ENCODE measurements around the gene RNPEPL1. TPM values are rescaled to one million over a fixed set of nuclear protein-coding genes. Genes with fewer than 3 reads are reported as not detected.
A peak's percentile ranks its signal among the peaks of the same experiment; 100 is the strongest.

The RNPEPL1 gene
- total and polyA plus RNA-seq, 5 donors from 2014 or later, result 28.5 to 167 (median 70.8) TPM

DNA sequence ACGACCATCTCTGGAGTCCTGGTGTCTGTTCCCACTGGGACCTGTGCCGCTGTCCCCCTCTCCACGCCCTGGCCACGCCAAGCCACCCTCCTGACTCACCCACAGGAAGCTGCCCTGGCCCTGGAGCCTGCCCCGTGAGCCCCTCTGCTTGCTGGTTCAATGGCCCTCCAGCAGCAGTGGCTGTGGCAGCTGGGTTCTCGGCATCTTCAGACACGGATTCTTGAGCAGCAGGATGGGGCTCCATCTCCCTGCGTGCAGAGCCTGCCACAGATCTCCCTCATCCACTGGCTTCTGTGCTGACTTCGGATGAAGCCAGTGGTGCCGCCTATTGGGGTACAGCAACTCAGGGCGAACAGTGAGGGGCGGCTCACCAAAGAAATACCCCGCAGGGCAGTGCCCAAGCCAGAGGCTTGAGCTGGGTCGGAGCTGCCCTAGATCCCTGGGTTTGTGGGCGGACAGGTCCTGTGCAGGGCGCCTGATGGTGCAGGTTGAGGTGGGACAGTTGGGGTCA lies 32.2 kb downstream of the RNPEPL1 start:
- Mint-ChIP-seq H3K36me3 (peaks cover 9% of the 10 kb centered on the region), H3K9me3 (no peaks in the 10 kb centered on the region), H3K27ac (no peak overlapping the region), H3K27me3 (no peaks in the 10 kb centered on the region), H3K4me3 (no peak overlapping the region), H3K4me1 (no peaks in the 10 kb centered on the region)
- no peaks in the 10 kb centered on the region for H3K9me3 ChIP-seq (ENCODE audit: control insufficient read depth in 2 of 2, low read length in 2 of 2)
- H3K4me1 ChIP-seq (ENCODE audit: control insufficient read depth, insufficient read depth, low read length, poor library complexity, severe bottlenecking), result no peaks in the 10 kb centered on the region
- H3K36me3 ChIP-seq (ENCODE audit: control insufficient read depth, insufficient read depth, low read length), result peaks cover 23% of the 10 kb centered on the region
- ATAC-seq (ENCODE audit: low read depth in 2 of 2) (no peak), DNase-seq (no peak)
- no peak overlapping the region for H3K4me3 ChIP-seq (ENCODE audit: low read depth, low read length)
- no peaks in the 10 kb centered on the region for H3K27me3 ChIP-seq (ENCODE audit: control insufficient read depth, insufficient read depth, low read length)
- no peak overlapping the region for H3K27ac ChIP-seq (ENCODE audit: insufficient read depth, low read length, poor library complexity, severe bottlenecking)

DNA sequence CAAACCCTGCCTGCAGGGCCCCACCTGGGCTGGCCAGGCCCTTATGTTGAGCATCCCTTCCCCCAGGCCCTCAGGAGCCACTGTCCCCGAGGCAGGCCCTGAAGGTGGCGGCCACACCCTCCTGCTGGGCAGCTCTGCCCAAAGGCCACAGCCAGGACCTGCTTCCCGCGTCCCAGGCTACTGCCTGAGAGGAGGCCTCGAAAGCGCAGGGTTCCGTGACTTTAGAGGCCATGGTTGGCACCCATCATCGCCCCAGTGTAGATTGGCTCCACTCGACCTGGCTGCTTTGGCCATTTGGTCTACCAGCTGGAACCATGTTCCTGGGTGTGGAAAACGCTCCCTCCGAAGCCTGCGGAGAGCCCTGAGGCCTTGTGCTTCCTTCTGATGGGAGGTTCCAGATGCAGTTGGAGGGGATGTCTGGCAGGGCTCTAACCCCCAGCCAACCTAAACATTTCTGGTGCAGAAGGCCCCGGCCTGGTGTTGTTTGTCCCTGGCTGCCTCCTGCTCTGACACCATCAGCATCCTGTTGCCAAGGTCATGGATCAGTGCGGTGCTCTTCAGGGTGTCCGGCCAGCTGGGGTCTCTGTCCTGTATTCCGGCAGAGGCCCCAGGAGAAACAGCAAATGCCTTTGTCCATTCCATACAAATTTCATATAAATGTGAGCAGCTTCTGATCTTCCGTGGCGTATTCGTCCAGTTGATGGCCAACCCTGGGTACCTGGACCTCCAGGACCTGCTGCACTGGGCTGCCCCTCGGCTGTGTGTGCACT lies 33.0 kb downstream of the RNPEPL1 start:
- DNase-seq, result no peak
- Histone ChIP-seq H3K9me3 (ENCODE audit: control insufficient read depth in 2 of 2, low read length in 2 of 2) (no peaks in the 10 kb centered on the region), H3K4me1 (ENCODE audit: control insufficient read depth, insufficient read depth, low read length, poor library complexity, severe bottlenecking) (no peaks in the 10 kb centered on the region), H3K36me3 (ENCODE audit: control insufficient read depth, insufficient read depth, low read length) (peaks cover 22% of the 10 kb centered on the region), H3K27me3 (ENCODE audit: control insufficient read depth, insufficient read depth, low read length) (no peaks in the 10 kb centered on the region), H3K27ac (ENCODE audit: insufficient read depth, low read length, poor library complexity, severe bottlenecking) (no peak overlapping the region), H3K4me3 (ENCODE audit: low read depth, low read length) (no peak overlapping the region)
- Mint-ChIP-seq H3K4me3 (no peak overlapping the region), H3K27ac (no peak overlapping the region), H3K9me3 (no peaks in the 10 kb centered on the region), H3K4me1 (no peaks in the 10 kb centered on the region), H3K36me3 (peaks cover 9% of the 10 kb centered on the region), H3K27me3 (no peaks in the 10 kb centered on the region)
- ATAC-seq (ENCODE audit: low read depth in 2 of 2), result no peak

- no peaks in the 10 kb centered on the region for H3K27me3 ChIP-seq (ENCODE audit: control insufficient read depth, insufficient read depth, low read length)
- no peaks in the 10 kb centered on the region for H3K4me1 ChIP-seq (ENCODE audit: control insufficient read depth, insufficient read depth, low read length, poor library complexity, severe bottlenecking)
- Mint-ChIP-seq H3K27ac (no peak overlapping the region), H3K9me3 (no peaks in the 10 kb centered on the region), H3K4me1 (no peaks in the 10 kb centered on the region), H3K27me3 (no peaks in the 10 kb centered on the region), H3K36me3 (peaks cover 12% of the 10 kb centered on the region), H3K4me3 (no peak overlapping the region)
- H3K4me3 ChIP-seq (ENCODE audit: low read depth, low read length), result no peak overlapping the region
- ATAC-seq (ENCODE audit: low read depth in 2 of 2) (no peak), DNase-seq (no peak)
- H3K9me3 ChIP-seq (ENCODE audit: control insufficient read depth in 2 of 2, low read length in 2 of 2), result no peaks in the 10 kb centered on the region
- H3K36me3 ChIP-seq (ENCODE audit: control insufficient read depth, insufficient read depth, low read length), result peaks cover 17% of the 10 kb centered on the region
- no peak overlapping the region for H3K27ac ChIP-seq (ENCODE audit: insufficient read depth, low read length, poor library complexity, severe bottlenecking)
Observed at GRCh38 chr2:240601831-240602160, 33.5 kb downstream of the RNPEPL1 start.

DNA sequence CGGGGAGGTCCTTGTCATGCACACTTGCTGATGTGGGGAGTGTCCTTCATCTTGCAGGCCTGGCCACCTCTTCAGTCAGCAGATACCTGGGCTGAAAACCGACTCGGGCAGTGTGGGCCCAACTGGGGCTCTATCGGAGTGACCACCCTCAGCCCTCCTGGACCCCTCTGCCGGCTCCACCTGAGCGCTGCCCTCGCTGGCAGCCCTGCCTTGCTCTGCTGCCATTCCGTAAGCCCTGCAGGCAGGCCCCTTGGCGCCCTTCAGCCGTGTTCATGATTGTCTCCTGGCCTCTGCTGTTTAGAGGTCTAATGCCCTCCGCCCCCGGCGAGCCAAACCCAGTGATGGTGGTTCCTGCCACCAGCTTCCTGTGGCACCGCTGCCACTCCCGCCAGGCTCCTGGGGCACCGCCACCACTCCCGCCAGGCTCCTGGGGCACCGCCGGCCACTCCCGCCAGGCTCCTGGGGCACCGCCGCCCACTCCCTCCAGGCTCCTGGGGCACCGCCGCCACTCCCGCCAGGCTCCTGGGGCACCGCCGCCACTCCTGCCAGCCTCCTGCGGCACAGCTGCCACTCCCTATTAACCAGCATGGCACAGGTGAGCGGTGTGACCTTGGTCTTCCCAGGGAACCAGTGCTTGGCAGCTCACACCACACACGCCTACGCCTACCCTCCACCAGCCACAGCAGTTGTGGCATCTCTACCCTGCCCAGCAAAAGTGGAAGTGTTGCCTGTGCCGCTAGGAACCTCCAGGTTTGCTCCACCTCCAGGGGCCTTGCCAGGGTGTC lies 34.2 kb downstream of the RNPEPL1 start:
- H3K4me1 Mint-ChIP-seq, result no peaks in the 10 kb centered on the region
- Histone ChIP-seq H3K4me1 (ENCODE audit: control insufficient read depth, insufficient read depth, low read length, poor library complexity, severe bottlenecking) (no peaks in the 10 kb centered on the region), H3K27ac (ENCODE audit: insufficient read depth, low read length, poor library complexity, severe bottlenecking) (no peak overlapping the region), H3K4me3 (ENCODE audit: low read depth, low read length) (no peak overlapping the region), H3K9me3 (ENCODE audit: control insufficient read depth in 2 of 2, low read length in 2 of 2) (no peaks in the 10 kb centered on the region), H3K36me3 (ENCODE audit: control insufficient read depth, insufficient read depth, low read length) (peaks cover 17% of the 10 kb centered on the region), H3K27me3 (ENCODE audit: control insufficient read depth, insufficient read depth, low read length) (no peaks in the 10 kb centered on the region)
- no peaks in the 10 kb centered on the region for H3K27me3 Mint-ChIP-seq
- no peak overlapping the region for H3K27ac Mint-ChIP-seq
- peak overlapping the region in 1 of 4 donors; percentile 15 for H3K4me3 Mint-ChIP-seq
- DNase-seq (no peak), ATAC-seq (ENCODE audit: low read depth in 2 of 2) (no peak)
- H3K9me3 Mint-ChIP-seq, result no peaks in the 10 kb centered on the region
- peaks cover 13% of the 10 kb centered on the region for H3K36me3 Mint-ChIP-seq

DNA sequence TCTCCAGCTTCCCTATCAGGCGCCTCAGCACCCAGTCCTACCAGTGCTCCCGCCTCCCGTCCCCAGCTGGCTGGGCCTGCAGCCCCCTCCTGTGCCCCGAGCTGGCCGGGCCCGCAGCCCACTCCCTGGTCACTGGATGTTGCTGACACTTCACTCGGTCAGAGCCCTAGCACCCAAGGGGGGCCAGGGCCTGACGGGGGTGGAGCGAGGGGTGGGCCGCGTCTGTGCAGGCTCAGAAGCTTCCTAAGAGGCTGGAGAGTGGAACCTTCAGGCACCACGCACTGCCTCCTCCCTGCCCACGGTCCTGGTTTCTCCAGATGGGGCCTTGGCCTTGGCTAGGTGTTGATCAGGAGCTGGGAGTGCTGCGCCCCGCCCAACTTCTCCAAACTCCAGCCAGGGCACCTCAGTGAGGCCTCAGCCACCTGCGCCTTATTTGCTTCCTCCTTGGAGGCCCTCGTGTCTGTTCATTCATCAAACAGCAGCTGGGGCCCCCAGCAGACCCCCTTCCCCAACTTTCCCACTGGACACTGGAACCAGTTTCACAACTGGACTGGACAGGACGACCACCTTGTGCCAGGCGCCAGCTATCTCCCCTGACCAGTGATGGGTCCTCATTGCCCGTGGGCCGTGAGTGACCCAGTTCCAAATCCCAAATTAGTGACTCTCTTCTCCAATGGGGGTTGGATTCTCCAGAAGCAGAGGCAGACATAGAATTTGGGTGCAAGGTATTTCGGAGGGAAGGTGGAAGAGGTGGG lies 35.0 kb downstream of the RNPEPL1 start:
- no peak for DNase-seq
- no peaks in the 10 kb centered on the region for H3K27me3 Mint-ChIP-seq
- H3K36me3 ChIP-seq (ENCODE audit: control insufficient read depth, insufficient read depth, low read length), result peaks cover 13% of the 10 kb centered on the region
- ATAC-seq (ENCODE audit: low read depth in 2 of 2), result no peak
- no peak overlapping the region for H3K4me3 ChIP-seq (ENCODE audit: low read depth, low read length)
- H3K27ac ChIP-seq (ENCODE audit: insufficient read depth, low read length, poor library complexity, severe bottlenecking), result no peak overlapping the region
- no peaks in the 10 kb centered on the region for H3K27me3 ChIP-seq (ENCODE audit: control insufficient read depth, insufficient read depth, low read length)
- H3K4me1 Mint-ChIP-seq, result no peaks in the 10 kb centered on the region
- H3K9me3 ChIP-seq (ENCODE audit: control insufficient read depth in 2 of 2, low read length in 2 of 2), result no peaks in the 10 kb centered on the region
- H3K36me3 Mint-ChIP-seq, result peaks cover 13% of the 10 kb centered on the region
- H3K9me3 Mint-ChIP-seq, result no peaks in the 10 kb centered on the region
- H3K4me1 ChIP-seq (ENCODE audit: control insufficient read depth, insufficient read depth, low read length, poor library complexity, severe bottlenecking), result no peaks in the 10 kb centered on the region
- H3K27ac Mint-ChIP-seq, result peak overlapping the region in 1 of 3 donors; percentile 66
- no peak overlapping the region for H3K4me3 Mint-ChIP-seq

DNA sequence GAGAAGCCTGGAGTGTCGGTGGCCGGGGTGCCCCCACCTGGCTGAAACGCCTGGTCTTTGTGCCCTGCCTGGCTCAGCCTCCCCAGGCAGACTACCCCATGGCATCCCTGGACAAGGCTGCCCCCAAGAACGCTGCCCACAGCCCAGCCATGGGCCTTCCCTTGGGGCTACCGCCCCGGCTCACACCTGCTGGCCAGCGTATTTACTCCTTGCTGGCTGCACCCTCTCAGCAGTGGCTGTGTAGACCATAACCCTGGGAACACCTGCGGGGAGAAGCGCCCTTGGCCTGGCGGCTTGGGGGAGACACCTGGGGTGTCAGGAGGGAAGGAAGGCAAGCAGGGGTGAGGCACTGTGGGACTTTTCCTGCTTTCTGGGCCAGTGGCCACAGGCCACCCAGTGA lies 35.6 kb downstream of the RNPEPL1 start:
- H3K9me3 Mint-ChIP-seq, result no peaks in the 10 kb centered on the region
- no peaks in the 10 kb centered on the region for H3K4me1 ChIP-seq (ENCODE audit: control insufficient read depth, insufficient read depth, low read length, poor library complexity, severe bottlenecking)
- ATAC-seq (ENCODE audit: low read depth in 2 of 2), result no peak
- peaks cover 10% of the 10 kb centered on the region for H3K36me3 ChIP-seq (ENCODE audit: control insufficient read depth, insufficient read depth, low read length)
- no peaks in the 10 kb centered on the region for H3K27me3 Mint-ChIP-seq
- no peak for DNase-seq
- H3K27ac Mint-ChIP-seq, result no peak overlapping the region
- no peaks in the 10 kb centered on the region for H3K9me3 ChIP-seq (ENCODE audit: control insufficient read depth in 2 of 2, low read length in 2 of 2)
- H3K27ac ChIP-seq (ENCODE audit: insufficient read depth, low read length, poor library complexity, severe bottlenecking), result no peak overlapping the region
- no peaks in the 10 kb centered on the region for H3K27me3 ChIP-seq (ENCODE audit: control insufficient read depth, insufficient read depth, low read length)
- no peaks in the 10 kb centered on the region for H3K4me1 Mint-ChIP-seq
- no peak overlapping the region for H3K4me3 Mint-ChIP-seq
- peaks cover 13% of the 10 kb centered on the region for H3K36me3 Mint-ChIP-seq
- H3K4me3 ChIP-seq (ENCODE audit: low read depth, low read length), result no peak overlapping the region

DNA sequence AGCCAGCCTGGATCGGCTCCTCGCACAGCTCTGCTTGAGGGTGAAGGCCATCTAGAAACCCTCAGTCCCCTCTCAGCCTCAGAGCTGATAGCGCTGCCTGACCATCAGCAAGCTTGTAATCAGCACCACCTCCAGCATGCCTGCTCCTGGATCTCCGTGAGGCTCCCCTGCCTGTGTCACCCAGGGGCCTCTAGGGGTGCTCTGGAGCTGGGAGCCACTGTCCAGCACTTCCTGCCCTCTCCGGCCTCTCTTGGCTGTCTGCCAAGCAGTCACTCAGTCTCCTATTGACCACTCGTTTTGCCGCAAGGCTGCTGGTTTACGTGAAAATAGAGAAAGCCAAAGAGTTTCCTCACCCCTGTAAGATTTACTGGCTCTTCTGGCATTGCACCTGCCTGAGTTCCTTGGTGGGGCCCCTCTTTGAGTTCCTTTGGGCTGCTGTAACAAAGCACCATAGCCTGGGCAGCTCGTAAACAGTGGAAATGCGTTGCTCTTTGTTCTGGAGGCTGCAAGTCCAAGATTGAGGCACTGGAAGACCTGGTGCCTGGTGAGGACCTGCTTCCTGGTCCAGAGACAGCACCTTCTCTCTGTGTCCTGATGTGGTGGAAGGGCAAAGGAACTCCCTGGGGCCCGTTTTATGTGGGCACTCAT lies 36.1 kb downstream of the RNPEPL1 start:
- Mint-ChIP-seq H3K4me3 (no peak overlapping the region), H3K27me3 (no peaks in the 10 kb centered on the region), H3K27ac (no peak overlapping the region), H3K36me3 (peaks cover 13% of the 10 kb centered on the region), H3K4me1 (no peaks in the 10 kb centered on the region), H3K9me3 (no peaks in the 10 kb centered on the region)
- no peak for ATAC-seq (ENCODE audit: low read depth in 2 of 2)
- Histone ChIP-seq H3K27me3 (ENCODE audit: control insufficient read depth, insufficient read depth, low read length) (no peaks in the 10 kb centered on the region), H3K36me3 (ENCODE audit: control insufficient read depth, insufficient read depth, low read length) (peaks cover 7% of the 10 kb centered on the region), H3K4me1 (ENCODE audit: control insufficient read depth, insufficient read depth, low read length, poor library complexity, severe bottlenecking) (no peaks in the 10 kb centered on the region), H3K4me3 (ENCODE audit: low read depth, low read length) (no peak overlapping the region), H3K9me3 (ENCODE audit: control insufficient read depth in 2 of 2, low read length in 2 of 2) (no peaks in the 10 kb centered on the region), H3K27ac (ENCODE audit: insufficient read depth, low read length, poor library complexity, severe bottlenecking) (no peak overlapping the region)
- DNase-seq, result no peak

Data from CD4-positive, CD25-positive, alpha-beta regulatory T cell (primary cell).